ENCODE results near the gene SYT14.

Gene SYT14

GRCh38 chr1:210087058-210087457 is 149.0 kb downstream of the SYT14 start:
- no peak for TF ChIP-seq CTCF (IDR thresholded peaks at IDR 0.05; ENCODE audit: poor library complexity, severe bottlenecking)
- Histone ChIP-seq H3K27ac (ENCODE audit: poor library complexity, severe bottlenecking) (no peak overlapping the region), H3K36me3 (ENCODE audit: low read depth) (no peaks in the 10 kb centered on the region), H3K27me3 (ENCODE audit: insufficient read depth, poor library complexity, severe bottlenecking) (no peaks in the 10 kb centered on the region), H3K4me3 (ENCODE audit: severe bottlenecking) (no peak overlapping the region), H3K4me1 (ENCODE audit: insufficient read depth, poor library complexity, severe bottlenecking) (no peaks in the 10 kb centered on the region), H3K9me3 (ENCODE audit: severe bottlenecking) (no peaks in the 10 kb centered on the region)
- DNase-seq (ENCODE audit: low spot score): no peak
- no peak for ATAC-seq (ENCODE audit: low read depth)

- no peak for DNase-seq (ENCODE audit: low spot score)
- H3K36me3 ChIP-seq (ENCODE audit: low read depth): no peaks in the 10 kb centered on the region
- H3K27ac ChIP-seq (ENCODE audit: poor library complexity, severe bottlenecking): no peak overlapping the region
- H3K9me3 ChIP-seq (ENCODE audit: severe bottlenecking): no peaks in the 10 kb centered on the region
- TF ChIP-seq CTCF (IDR thresholded peaks at IDR 0.05; ENCODE audit: poor library complexity, severe bottlenecking): no peak
- H3K27me3 ChIP-seq (ENCODE audit: insufficient read depth, poor library complexity, severe bottlenecking): no peaks in the 10 kb centered on the region
- H3K4me1 ChIP-seq (ENCODE audit: insufficient read depth, poor library complexity, severe bottlenecking): no peaks in the 10 kb centered on the region
- no peak overlapping the region for H3K4me3 ChIP-seq (ENCODE audit: severe bottlenecking)
- no peak for ATAC-seq (ENCODE audit: low read depth)
Observed at GRCh38 chr1:210089855-210090254, 151.8 kb downstream of the SYT14 start.

- no peaks in the 10 kb centered on the region for H3K9me3 ChIP-seq (ENCODE audit: severe bottlenecking)
- TF ChIP-seq CTCF (IDR thresholded peaks at IDR 0.05; ENCODE audit: poor library complexity, severe bottlenecking): no peak
- H3K4me3 ChIP-seq (ENCODE audit: severe bottlenecking): no peak overlapping the region
- no peak overlapping the region for H3K27ac ChIP-seq (ENCODE audit: poor library complexity, severe bottlenecking)
- H3K36me3 ChIP-seq (ENCODE audit: low read depth): no peaks in the 10 kb centered on the region
- no peak for DNase-seq (ENCODE audit: low spot score)
- H3K27me3 ChIP-seq (ENCODE audit: insufficient read depth, poor library complexity, severe bottlenecking): no peaks in the 10 kb centered on the region
- H3K4me1 ChIP-seq (ENCODE audit: insufficient read depth, poor library complexity, severe bottlenecking): no peaks in the 10 kb centered on the region
- ATAC-seq (ENCODE audit: low read depth): no peak
Observed at GRCh38 chr1:210092366-210092765, 154.3 kb downstream of the SYT14 start.

GRCh38 chr1:210093461-210093860 is 155.4 kb downstream of the SYT14 start:
- Histone ChIP-seq H3K36me3 (ENCODE audit: low read depth) (no peaks in the 10 kb centered on the region), H3K4me3 (ENCODE audit: severe bottlenecking) (no peak overlapping the region), H3K4me1 (ENCODE audit: insufficient read depth, poor library complexity, severe bottlenecking) (no peaks in the 10 kb centered on the region), H3K27ac (ENCODE audit: poor library complexity, severe bottlenecking) (no peak overlapping the region), H3K9me3 (ENCODE audit: severe bottlenecking) (no peaks in the 10 kb centered on the region), H3K27me3 (ENCODE audit: insufficient read depth, poor library complexity, severe bottlenecking) (no peaks in the 10 kb centered on the region)
- TF ChIP-seq CTCF (IDR thresholded peaks at IDR 0.05; ENCODE audit: poor library complexity, severe bottlenecking): no peak
- ATAC-seq (ENCODE audit: low read depth): no peak
- no peak for DNase-seq (ENCODE audit: low spot score)

GRCh38 chr1:210098356-210098755 is 160.3 kb downstream of the SYT14 start:
- H3K27me3 ChIP-seq (ENCODE audit: insufficient read depth, poor library complexity, severe bottlenecking): no peaks in the 10 kb centered on the region
- H3K27ac ChIP-seq (ENCODE audit: poor library complexity, severe bottlenecking): no peak overlapping the region
- no peak overlapping the region for H3K4me3 ChIP-seq (ENCODE audit: severe bottlenecking)
- no peaks in the 10 kb centered on the region for H3K36me3 ChIP-seq (ENCODE audit: low read depth)
- DNase-seq (ENCODE audit: low spot score) (no peak), ATAC-seq (ENCODE audit: low read depth) (no peak)
- no peaks in the 10 kb centered on the region for H3K4me1 ChIP-seq (ENCODE audit: insufficient read depth, poor library complexity, severe bottlenecking)
- H3K9me3 ChIP-seq (ENCODE audit: severe bottlenecking): no peaks in the 10 kb centered on the region
- no peak for TF ChIP-seq CTCF (IDR thresholded peaks at IDR 0.05; ENCODE audit: poor library complexity, severe bottlenecking)
